H1 (cell line): ENCODE measurements around the gene RAP1B.

Experiments
- CREB1 ChIP-seq: IDR thresholded peaks from 2 replicates; pipeline ENCODE4 v1.6.1; 2012; ENCODE audit warnings: inconsistent platforms
- EP300 ChIP-seq, 2 experiments: IDR thresholded peaks; 1 replicate in 1 of 2; 2 replicates in 1 of 2; pipeline ENCODE4 v1.6.1; 2011 to 2012; ENCODE audit warnings: low read depth in 2 of 2, low read length in 2 of 2, mild to moderate bottlenecking in 2 of 2, borderline replicate concordance in 1 of 2, inconsistent platforms in 1 of 2, moderate library complexity in 1 of 2
- GABPA ChIP-seq: IDR thresholded peaks from 2 replicates; pipeline ENCODE4 v1.6.1; 2011; ENCODE audit warnings: mild to moderate bottlenecking, low read length, moderate library complexity, borderline replicate concordance; ENCODE audit not compliant: insufficient read depth
- GTF2F1 ChIP-seq: IDR thresholded peaks from 2 replicates; pipeline ENCODE4 v1.6.1; 2012; ENCODE audit warnings: low read depth, low read length, improper control_type of control experiment, borderline replicate concordance
- JUN ChIP-seq: IDR thresholded peaks from 2 replicates; pipeline ENCODE4 v1.6.1; 2011; ENCODE audit warnings: low read depth, mild to moderate bottlenecking, improper control_type of control experiment, low read length
- JUND ChIP-seq: IDR thresholded peaks from 2 replicates; pipeline ENCODE4 v1.6.1; 2011; ENCODE audit warnings: mild to moderate bottlenecking, improper control_type of control experiment, low read length
- KDM5A ChIP-seq: fragments of 200-600 bp; IDR thresholded peaks from 2 replicates; pipeline ENCODE4 v1.7.1; 2012; ENCODE audit warnings: mild to moderate bottlenecking, low read length, inconsistent platforms, mixed read lengths
- POLR2A ChIP-seq, 2 experiments: IDR thresholded peaks; 1 replicate in 1 of 2; 2 replicates in 1 of 2; pipeline ENCODE4 v1.6.1; 2011; ENCODE audit warnings: low read depth in 2 of 2, low read length in 2 of 2, mild to moderate bottlenecking in 2 of 2; ENCODE audit errors: control extremely low read depth in 1 of 2
- POLR2AphosphoS5 ChIP-seq: IDR thresholded peaks from 2 replicates; pipeline ENCODE4 v1.6.1; 2011; ENCODE audit warnings: low read depth, low read length
- SAP30 ChIP-seq: fragments of 300-600 bp; sonication (generic); IDR thresholded peaks from 2 replicates; pipeline ENCODE4 v1.7.1; 2012; ENCODE audit warnings: low read length, moderate library complexity, mild to moderate bottlenecking, inconsistent platforms; ENCODE audit not compliant: insufficient read depth, insufficient replicate concordance
- TCF12 ChIP-seq: IDR thresholded peaks from 2 replicates; pipeline ENCODE4 v1.6.1; 2011; ENCODE audit warnings: low read depth, mild to moderate bottlenecking, low read length
- TF ChIP-seq, protein P1 (sequence below): IDR thresholded peaks from 2 replicates; pipeline ENCODE4 v1.6.1; 2012; ENCODE audit warnings: inconsistent platforms
- TF ChIP-seq, protein P2 (sequence below): IDR thresholded peaks from 2 replicates; pipeline ENCODE4 v1.6.1; 2012; ENCODE audit warnings: low read length, inconsistent platforms
- TF ChIP-seq, protein P3 (sequence below), 3 experiments: IDR thresholded peaks; 1 replicate in 2 of 3; 2 replicates in 1 of 3; pipeline versions ENCODE4 v1.5.1 to v1.6.1; 2011; ENCODE audit warnings: low read length in 3 of 3, mild to moderate bottlenecking in 3 of 3, inconsistent platforms in 2 of 3, low read depth in 1 of 3, moderate library complexity in 1 of 3; ENCODE audit not compliant: insufficient read depth in 1 of 3; ENCODE audit errors: control extremely low read depth in 1 of 3

DNA sequence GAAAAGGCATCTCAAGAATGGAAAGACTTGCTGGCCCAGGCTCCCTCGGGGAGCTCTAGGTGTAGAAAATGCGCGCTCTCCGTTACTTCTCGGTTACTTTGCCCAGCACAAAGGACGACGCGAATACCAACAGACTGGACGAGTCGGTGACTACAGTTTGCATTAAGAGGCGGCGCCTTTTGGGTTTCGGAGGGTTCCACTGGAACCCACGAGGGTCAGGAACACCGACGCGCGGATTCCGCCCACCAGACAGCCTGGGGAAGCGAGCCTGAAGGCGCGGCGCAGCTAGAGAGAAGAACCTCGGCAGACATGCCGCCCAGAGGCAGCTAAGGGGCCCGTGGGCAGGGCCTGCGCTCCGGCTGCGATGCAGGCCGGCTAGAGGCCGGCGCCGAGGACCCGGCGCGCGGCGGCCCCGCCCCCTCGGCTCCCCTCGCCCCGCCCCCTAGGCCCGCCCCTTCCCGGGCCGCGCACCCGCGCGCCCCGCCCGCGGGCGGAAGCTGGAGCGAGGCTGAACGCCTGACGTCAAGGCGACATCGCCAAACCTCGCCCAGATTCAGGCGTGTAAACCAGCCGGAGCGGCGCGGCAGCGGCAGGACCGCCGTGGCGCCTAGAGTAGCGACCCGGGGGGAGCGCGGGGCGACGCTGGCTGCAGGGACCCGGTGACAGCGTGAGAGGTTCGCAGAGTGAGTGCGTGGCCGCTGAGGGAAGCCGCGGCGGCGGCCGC lies at the start of gene RAP1B:
- TF ChIP-seq POLR2AphosphoS5: peak; percentile 85; the same call in 1 of the 2 replicates
- TF ChIP-seq, protein P1, sequence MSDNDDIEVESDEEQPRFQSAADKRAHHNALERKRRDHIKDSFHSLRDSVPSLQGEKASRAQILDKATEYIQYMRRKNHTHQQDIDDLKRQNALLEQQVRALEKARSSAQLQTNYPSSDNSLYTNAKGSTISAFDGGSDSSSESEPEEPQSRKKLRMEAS: no peak; the same call in 1 of the 2 replicates
- TF ChIP-seq, protein P2, sequence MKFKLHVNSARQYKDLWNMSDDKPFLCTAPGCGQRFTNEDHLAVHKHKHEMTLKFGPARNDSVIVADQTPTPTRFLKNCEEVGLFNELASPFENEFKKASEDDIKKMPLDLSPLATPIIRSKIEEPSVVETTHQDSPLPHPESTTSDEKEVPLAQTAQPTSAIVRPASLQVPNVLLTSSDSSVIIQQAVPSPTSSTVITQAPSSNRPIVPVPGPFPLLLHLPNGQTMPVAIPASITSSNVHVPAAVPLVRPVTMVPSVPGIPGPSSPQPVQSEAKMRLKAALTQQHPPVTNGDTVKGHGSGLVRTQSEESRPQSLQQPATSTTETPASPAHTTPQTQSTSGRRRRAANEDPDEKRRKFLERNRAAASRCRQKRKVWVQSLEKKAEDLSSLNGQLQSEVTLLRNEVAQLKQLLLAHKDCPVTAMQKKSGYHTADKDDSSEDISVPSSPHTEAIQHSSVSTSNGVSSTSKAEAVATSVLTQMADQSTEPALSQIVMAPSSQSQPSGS: no peak
- no peak for TF ChIP-seq GTF2F1
- TF ChIP-seq, protein P3, sequence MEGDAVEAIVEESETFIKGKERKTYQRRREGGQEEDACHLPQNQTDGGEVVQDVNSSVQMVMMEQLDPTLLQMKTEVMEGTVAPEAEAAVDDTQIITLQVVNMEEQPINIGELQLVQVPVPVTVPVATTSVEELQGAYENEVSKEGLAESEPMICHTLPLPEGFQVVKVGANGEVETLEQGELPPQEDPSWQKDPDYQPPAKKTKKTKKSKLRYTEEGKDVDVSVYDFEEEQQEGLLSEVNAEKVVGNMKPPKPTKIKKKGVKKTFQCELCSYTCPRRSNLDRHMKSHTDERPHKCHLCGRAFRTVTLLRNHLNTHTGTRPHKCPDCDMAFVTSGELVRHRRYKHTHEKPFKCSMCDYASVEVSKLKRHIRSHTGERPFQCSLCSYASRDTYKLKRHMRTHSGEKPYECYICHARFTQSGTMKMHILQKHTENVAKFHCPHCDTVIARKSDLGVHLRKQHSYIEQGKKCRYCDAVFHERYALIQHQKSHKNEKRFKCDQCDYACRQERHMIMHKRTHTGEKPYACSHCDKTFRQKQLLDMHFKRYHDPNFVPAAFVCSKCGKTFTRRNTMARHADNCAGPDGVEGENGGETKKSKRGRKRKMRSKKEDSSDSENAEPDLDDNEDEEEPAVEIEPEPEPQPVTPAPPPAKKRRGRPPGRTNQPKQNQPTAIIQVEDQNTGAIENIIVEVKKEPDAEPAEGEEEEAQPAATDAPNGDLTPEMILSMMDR (IDR thresholded peaks at IDR 0.05; ENCODE audit: control extremely low read depth in 1 of 3, insufficient read depth in 1 of 3, low read depth in 1 of 3, low read length in 3 of 3): no peak
- TF ChIP-seq JUN: no peak
- no peak for TF ChIP-seq JUND
- TF ChIP-seq CREB1: peak; percentile 72; the same call in 1 of the 2 replicates
- no peak for TF ChIP-seq SAP30
- 0 out of 2 replicates have a peak, but pooled peaks have one; percentile 20 for TF ChIP-seq GABPA
- TF ChIP-seq KDM5A: no peak
- no peak for TF ChIP-seq EP300 (IDR thresholded peaks at IDR 0.05; ENCODE audit: borderline replicate concordance in 1 of 2, low read depth in 2 of 2, low read length in 2 of 2)
- TF ChIP-seq POLR2A (IDR thresholded peaks at IDR 0.05; ENCODE audit: control extremely low read depth in 1 of 2, low read depth in 2 of 2, low read length in 2 of 2): peak; percentile 81 to 97
- no peak for TF ChIP-seq TCF12
